HUES64 (cell line): ENCODE results near the gene TP53BP2.

Source experiments
- H3K27ac ChIP-seq: 2 replicates; pipeline ENCODE4 v1.7.0; 2013; ENCODE audit warnings: low read depth, low read length, inconsistent platforms
- H3K27me3 ChIP-seq: 2 replicates; pipeline ENCODE4 v1.6.1; 2013; ENCODE audit warnings: mild to moderate bottlenecking, low read length; ENCODE audit not compliant: insufficient read depth
- H3K36me3 ChIP-seq: 2 replicates; pipeline ENCODE4 v1.6.1; 2013; ENCODE audit warnings: mild to moderate bottlenecking, low read length; ENCODE audit not compliant: insufficient read depth
- H3K4me1 ChIP-seq: 2 replicates; pipeline ENCODE4 v1.6.1; 2013; ENCODE audit warnings: mild to moderate bottlenecking, low read length, moderate library complexity; ENCODE audit not compliant: insufficient read depth
- H3K4me3 ChIP-seq: 2 replicates; pipeline ENCODE4 v1.5.1; 2013; ENCODE audit warnings: mild to moderate bottlenecking, low read length, moderate library complexity
- H3K9ac ChIP-seq: 2 replicates; pipeline ENCODE4 v1.6.1; 2013; ENCODE audit warnings: mild to moderate bottlenecking, low read depth, low read length
- H3K9me3 ChIP-seq: 2 replicates; pipeline ENCODE4 v1.6.1; 2013; ENCODE audit warnings: low read depth, low read length; ENCODE audit not compliant: insufficient read depth
- WGBS: fragments of 150-250, 120-280 bp; methylation state at CpG from one replicate; pipeline ENCODE4 v1.1.7; 2013; ENCODE audit warnings: missing lambda C conversion rate; 5-methylcytosine and 5-hydroxymethylcytosine counted together

TP53BP2 gene

GRCh38 chr1:223759273-223759672 lies 86.5 kb downstream of the TP53BP2 start:
- peaks cover 55% of the 10 kb centered on the region; the same call in 1 of the 2 replicates for H3K36me3 ChIP-seq
- WGBS = 82% methylated on average over 13 of the region's 13 CpGs

GRCh38 chr1:223758734-223759133 lies 87.0 kb downstream of the TP53BP2 start:
- H3K9ac ChIP-seq = no peak overlapping the region
- no peaks in the 10 kb centered on the region for H3K9me3 ChIP-seq
- peaks cover 57% of the 10 kb centered on the region; the same call in 1 of the 2 replicates for H3K36me3 ChIP-seq
- no peak overlapping the region for H3K27ac ChIP-seq
- no peaks in the 10 kb centered on the region for H3K27me3 ChIP-seq
- H3K4me1 ChIP-seq = no peaks in the 10 kb centered on the region
- WGBS = 92% methylated on average over 7 of the region's 9 CpGs
- no peak overlapping the region for H3K4me3 ChIP-seq

More at GRCh38 chr1:223759273-223759672, 86.5 kb downstream of the TP53BP2 start:
- no peaks in the 10 kb centered on the region for H3K4me1 ChIP-seq
- H3K4me3 ChIP-seq = no peak overlapping the region
- H3K27ac ChIP-seq = no peak overlapping the region
- H3K27me3 ChIP-seq = no peaks in the 10 kb centered on the region
- no peaks in the 10 kb centered on the region for H3K9me3 ChIP-seq
- no peak overlapping the region for H3K9ac ChIP-seq

- Histone ChIP-seq H3K27me3 (no peaks in the 10 kb centered on the region), H3K9me3 (no peaks in the 10 kb centered on the region), H3K4me1 (peaks cover 10% of the 10 kb centered on the region), H3K9ac (no peak overlapping the region), H3K27ac (no peak overlapping the region), H3K4me3 (no peak overlapping the region), H3K36me3 (peaks cover 63% of the 10 kb centered on the region; the same call in 1 of the 2 replicates)
- 96% methylated on average over 20 of the region's 20 CpGs for WGBS
These were observed 88.7 kb downstream of the TP53BP2 start for GRCh38 chr1:223756806-223757700.

GRCh38 chr1:223755992-223756775 lies 89.6 kb downstream of the TP53BP2 start:
- H3K36me3 ChIP-seq = peaks cover 64% of the 10 kb centered on the region; the same call in 1 of the 2 replicates
- H3K27ac ChIP-seq = no peak overlapping the region
- 88% methylated on average over 13 of the region's 13 CpGs for whole genome bisulfite sequencing
- no peak overlapping the region for H3K9ac ChIP-seq
- no peaks in the 10 kb centered on the region for H3K9me3 ChIP-seq
- H3K4me1 ChIP-seq = peaks cover 10% of the 10 kb centered on the region
- H3K4me3 ChIP-seq = no peak overlapping the region
- no peaks in the 10 kb centered on the region for H3K27me3 ChIP-seq

- 95% methylated on average over 9 of the region's 9 CpGs for WGBS
These were observed 90.3 kb downstream of the TP53BP2 start for GRCh38 chr1:223755432-223755792.

GRCh38 chr1:223754681-223755431 lies 90.9 kb downstream of the TP53BP2 start:
- H3K27me3 ChIP-seq = no peaks in the 10 kb centered on the region
- no peak overlapping the region for H3K4me3 ChIP-seq
- H3K9me3 ChIP-seq = no peaks in the 10 kb centered on the region
- peaks cover 10% of the 10 kb centered on the region for H3K4me1 ChIP-seq
- peaks cover 64% of the 10 kb centered on the region; the same call in 1 of the 2 replicates for H3K36me3 ChIP-seq
- H3K27ac ChIP-seq = no peak overlapping the region
- no peak overlapping the region for H3K9ac ChIP-seq
- 95% methylated on average over 17 of the region's 17 CpGs for WGBS

More at GRCh38 chr1:223755432-223755792, 90.3 kb downstream of the TP53BP2 start:
- Histone ChIP-seq H3K9me3 (no peaks in the 10 kb centered on the region), H3K36me3 (peaks cover 63% of the 10 kb centered on the region; the same call in 1 of the 2 replicates), H3K4me3 (no peak overlapping the region), H3K9ac (no peak overlapping the region), H3K27ac (no peak overlapping the region), H3K27me3 (no peaks in the 10 kb centered on the region), H3K4me1 (peaks cover 10% of the 10 kb centered on the region)

GRCh38 chr1:223752721-223753515 lies 92.8 kb downstream of the TP53BP2 start:
- H3K27ac ChIP-seq = no peak overlapping the region
- no peak overlapping the region for H3K9ac ChIP-seq
- H3K4me3 ChIP-seq = no peak overlapping the region
- H3K36me3 ChIP-seq = peaks cover 59% of the 10 kb centered on the region; the same call in 1 of the 2 replicates
- H3K4me1 ChIP-seq = peaks cover 10% of the 10 kb centered on the region
- H3K27me3 ChIP-seq = peaks cover 12% of the 10 kb centered on the region
- WGBS = 62% methylated on average over 15 of the region's 15 CpGs
- no peaks in the 10 kb centered on the region for H3K9me3 ChIP-seq

- no peak overlapping the region for H3K9ac ChIP-seq
- H3K4me3 ChIP-seq = no peak overlapping the region
- H3K9me3 ChIP-seq = no peaks in the 10 kb centered on the region
- H3K4me1 ChIP-seq = peaks cover 10% of the 10 kb centered on the region
- H3K27ac ChIP-seq = no peak overlapping the region
- H3K36me3 ChIP-seq = peaks cover 62% of the 10 kb centered on the region; the same call in 1 of the 2 replicates
- WGBS = 99% methylated on average over 4 of the region's 4 CpGs
- peaks cover 23% of the 10 kb centered on the region for H3K27me3 ChIP-seq
These were observed 94.1 kb downstream of the TP53BP2 start for GRCh38 chr1:223751696-223752095.

- no peaks in the 10 kb centered on the region for H3K9me3 ChIP-seq
- peaks cover 10% of the 10 kb centered on the region for H3K4me1 ChIP-seq
- peaks cover 23% of the 10 kb centered on the region for H3K27me3 ChIP-seq
- H3K36me3 ChIP-seq = peaks cover 58% of the 10 kb centered on the region; the same call in 1 of the 2 replicates
- WGBS = 86% methylated on average over 13 of the region's 13 CpGs
- H3K27ac ChIP-seq = no peak overlapping the region
- H3K4me3 ChIP-seq = no peak overlapping the region
- H3K9ac ChIP-seq = no peak overlapping the region
These were observed 94.8 kb downstream of the TP53BP2 start for GRCh38 chr1:223750730-223751570.
